SK-N-SH (cell line): ENCODE measurements around the gene CD160. TPM values are rescaled to one million over a fixed set of nuclear protein-coding genes. Genes with fewer than 3 reads are reported as not detected.
"Not testable (repeated sequence)": the region's sequence is repeated elsewhere in the genome, so short reads cannot be mapped to it uniquely, and the experiment has no call there.

Source experiments
- CTCF ChIA-PET: fragments of 300-600, 350-600 bp; formaldehyde crosslinking; extraction: SDS; loops from one replicate; lab custom pipeline; 2021; lab: Yijun Ruan, JAX
- POLR2A ChIA-PET: fragments of 350-600 bp; sonication (Branson Sonifier 250); formaldehyde crosslinking; extraction: SDS; loops from one replicate; lab custom pipeline; 2020; ENCODE audit warnings: antibody characterized with exemption, inconsistent platforms; lab: Yijun Ruan, JAX
- DNase-seq: peaks from one replicate; pipeline ENCODE4 v3.0.0; 2012
- H2AFZ ChIP-seq: fragments of 200-600 bp; sonication (generic); 2 replicates; pipeline ENCODE4 v1.8.1; 2016; ENCODE audit warnings: antibody characterized with exemption, mild to moderate bottlenecking, low read depth
- H3F3A ChIP-seq: fragments of 200-600 bp; sonication (generic); replicated peaks from 2 replicates; pipeline ENCODE3; 2016; ENCODE audit warnings: antibody characterized with exemption, mild to moderate bottlenecking; ENCODE audit not compliant: insufficient read depth
- H3K27ac ChIP-seq, 2 experiments: fragments of 200-500 bp in 1 of 2; fragments of 200-600 bp in 1 of 2; sonication (Bioruptor generic) in 1 of 2; sonication (generic), shearing (Covaris generic) in 1 of 2; 2 replicates each; pipeline versions ENCODE4 v1.5.1 to v1.6.1; 2014 to 2016; ENCODE audit warnings: low read depth in 2 of 2, inconsistent platforms in 1 of 2, low read length in 1 of 2, mild to moderate bottlenecking in 1 of 2, mixed read lengths in 1 of 2
- H3K27me3 ChIP-seq: fragments of 200-600 bp; sonication (generic), shearing (Covaris generic); 2 replicates; pipeline ENCODE4 v1.6.1; 2016; ENCODE audit warnings: mixed run types; ENCODE audit not compliant: insufficient read depth
- H3K36me3 ChIP-seq, 2 experiments: fragments of 200-500 bp in 1 of 2; fragments of 200-600 bp in 1 of 2; sonication (Bioruptor generic) in 1 of 2; sonication (generic) in 1 of 2; replicated peaks in 1 of 2; 2 replicates each; pipeline versions ENCODE3 to v1.5.1; 2014 to 2016; ENCODE audit warnings: low read length in 1 of 2, mild to moderate bottlenecking in 1 of 2; ENCODE audit not compliant: insufficient read depth in 2 of 2, control insufficient read depth in 1 of 2
- H3K4me1 ChIP-seq, 2 experiments: fragments of 200-500 bp in 1 of 2; fragments of 200-600 bp in 1 of 2; sonication (Bioruptor generic) in 1 of 2; sonication (generic), shearing (Covaris generic) in 1 of 2; 2 replicates each; pipeline versions ENCODE4 v1.5.1 to v1.6.1; 2014 to 2016; ENCODE audit warnings: low read depth in 1 of 2, low read length in 1 of 2, mixed run types in 1 of 2; ENCODE audit not compliant: insufficient read depth in 2 of 2, control insufficient read depth in 1 of 2
- H3K4me2 ChIP-seq: fragments of 200-600 bp; sonication (generic), shearing (Covaris generic); 2 replicates; pipeline ENCODE4 v1.6.1; 2017; ENCODE audit warnings: mixed run types
- H3K4me3 ChIP-seq, 2 experiments: fragments of 200-500 bp in 1 of 2; fragments of 200-600 bp in 1 of 2; sonication (Bioruptor generic) in 1 of 2; sonication (generic), shearing (Covaris generic) in 1 of 2; 2 replicates each; pipeline versions ENCODE4 v1.5.1 to v1.8.1; 2014 to 2016; ENCODE audit warnings: low read depth in 2 of 2, inconsistent platforms in 1 of 2, low read length in 1 of 2, mild to moderate bottlenecking in 1 of 2, mixed read lengths in 1 of 2, moderate library complexity in 1 of 2
- H3K79me2 ChIP-seq: fragments of 200-600 bp; sonication (generic); 2 replicates; pipeline ENCODE4 v1.8.1; 2017; ENCODE audit warnings: mild to moderate bottlenecking; ENCODE audit not compliant: insufficient read depth
- H3K9ac ChIP-seq: fragments of 200-600 bp; sonication (generic); 2 replicates; pipeline ENCODE4 v1.6.1; 2017; ENCODE audit warnings: mixed run types
- H3K9me2 ChIP-seq: fragments of 200-600 bp; sonication (generic); 2 replicates; pipeline ENCODE4 v1.6.1; 2017; ENCODE audit warnings: mixed run types
- H3K9me3 ChIP-seq: fragments of 200-600 bp; sonication (generic); 2 replicates; pipeline ENCODE4 v1.6.1; 2017; ENCODE audit warnings: mixed run types, mild to moderate bottlenecking, moderate library complexity
- H4K20me1 ChIP-seq: fragments of 200-600 bp; sonication (generic); 2 replicates; pipeline ENCODE4 v1.6.1; 2017; ENCODE audit warnings: mild to moderate bottlenecking, mixed run types; ENCODE audit not compliant: insufficient read depth
- WGBS: methylation state at CpG from one replicate; pipeline ENCODE4 v1.1.6; 2017; ENCODE audit warnings: low lambda C conversion rate; 5-methylcytosine and 5-hydroxymethylcytosine counted together
- polyA plus RNA-seq, 3 experiments: library from polyadenylated mRNA; depleted of rRNA; stranded (reverse); fragments of >200 nt; gene quantifications; 2 replicates each; pipeline ENCODE4 v1.2.3, GENCODE V29; 2012

The CD160 gene
- polyA plus RNA-seq, 1 of the 3 experiments (the other 2 are of a cell fraction), result not detected

DNA sequence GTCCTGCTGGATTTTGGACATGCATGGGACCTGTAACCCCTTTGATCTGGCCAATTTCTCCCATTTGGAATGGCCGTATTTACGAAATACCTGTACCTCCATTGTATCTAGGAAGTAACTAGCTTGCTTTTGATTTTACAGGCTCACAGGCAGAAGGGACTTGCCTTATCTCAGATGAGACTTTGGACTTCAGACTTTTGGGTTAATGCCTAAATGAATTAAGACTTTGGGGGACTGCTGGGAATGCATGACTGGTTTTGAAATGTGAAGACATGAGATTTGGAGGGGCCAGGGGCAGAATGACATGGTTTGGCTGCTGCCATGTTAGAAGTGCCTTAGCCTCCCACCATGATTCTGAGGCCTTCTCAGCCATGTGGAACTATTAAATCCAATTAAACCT lies 42.7 kb downstream of the CD160 start:
- H3K9me3 ChIP-seq, H3K27ac ChIP-seq, H3K79me2 ChIP-seq, POLR2A ChIA-PET, H3K9ac ChIP-seq, H3K4me2 ChIP-seq, CTCF ChIA-PET, H3K4me3 ChIP-seq, DNase-seq, H4K20me1 ChIP-seq, H3F3A ChIP-seq, H3K27me3 ChIP-seq, H3K4me1 ChIP-seq, H2AFZ ChIP-seq, H3K9me2 ChIP-seq: not testable (repeated sequence)
- 93% methylated on average over 2 of the region's 2 CpGs for WGBS
- H3K36me3 ChIP-seq, result peaks cover 31 to 48% of the 10 kb centered on the region in 2 experiments

DNA sequence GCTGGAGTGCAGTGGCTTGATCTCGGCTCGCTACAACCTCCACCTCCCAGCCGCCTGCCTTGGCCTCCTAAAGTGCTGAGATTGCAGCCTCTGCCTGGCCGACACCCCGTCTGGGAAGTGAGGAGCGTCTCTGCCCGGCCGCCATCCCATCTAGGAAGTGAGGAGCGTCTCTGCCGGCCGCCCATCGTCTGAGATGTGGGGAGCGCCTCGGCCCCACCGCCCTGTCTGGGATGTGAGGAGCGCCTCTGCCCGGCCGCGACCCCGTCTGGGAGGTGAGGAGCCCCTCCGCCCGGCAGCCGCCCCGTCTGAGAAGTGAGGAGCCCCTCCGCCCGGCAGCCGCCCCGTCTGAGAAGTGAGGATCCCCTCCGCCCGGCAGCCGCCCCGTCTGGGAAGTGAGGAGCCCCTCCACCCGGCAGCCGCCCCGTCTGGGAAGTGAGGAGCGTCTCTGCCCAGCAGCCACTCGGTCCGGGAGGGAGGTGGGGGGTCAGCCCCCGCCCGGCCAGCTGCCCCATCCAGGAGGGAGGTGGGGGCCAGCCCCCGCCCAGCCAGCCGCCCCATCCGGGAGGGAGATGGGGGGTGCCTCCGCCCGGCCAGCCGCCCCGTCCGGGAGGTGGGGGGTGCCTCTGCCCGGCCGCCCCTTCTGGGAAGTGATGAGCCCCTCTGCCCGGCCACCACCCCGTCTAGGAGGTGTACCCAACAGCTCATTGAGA lies 45.1 kb downstream of the CD160 start:
- H3K27me3 ChIP-seq, POLR2A ChIA-PET, DNase-seq, H3F3A ChIP-seq, H3K4me1 ChIP-seq, CTCF ChIA-PET, H2AFZ ChIP-seq, H3K27ac ChIP-seq, H3K79me2 ChIP-seq, H3K9me3 ChIP-seq, H4K20me1 ChIP-seq, H3K4me3 ChIP-seq, H3K9me2 ChIP-seq, H3K4me2 ChIP-seq, H3K9ac ChIP-seq: not testable (repeated sequence)
- WGBS, result 98% methylated on average over 5 of the region's 52 CpGs
- peaks cover 18 to 40% of the 10 kb centered on the region in 2 experiments for H3K36me3 ChIP-seq

DNA sequence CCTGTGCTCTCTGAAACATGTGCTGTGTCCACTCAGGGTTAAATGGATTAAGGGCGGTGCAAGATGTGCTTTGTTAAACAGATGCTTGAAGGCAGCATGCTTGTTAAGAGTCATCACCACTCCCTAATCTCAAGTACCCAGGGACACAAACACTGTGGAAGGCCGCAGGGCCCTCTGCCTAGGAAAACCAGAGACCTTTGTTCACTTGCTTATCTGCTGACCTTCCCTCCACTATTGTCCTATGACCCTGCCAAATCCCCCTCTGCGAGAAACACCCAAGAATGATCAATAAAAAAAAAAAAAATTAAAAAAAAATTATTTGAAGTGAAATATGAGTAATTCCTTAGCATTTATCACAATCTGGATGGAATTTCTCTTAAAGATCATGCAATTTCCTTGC lies 45.8 kb downstream of the CD160 start:
- H3K4me3 ChIP-seq, POLR2A ChIA-PET, H3K27ac ChIP-seq, H3K27me3 ChIP-seq, H3K79me2 ChIP-seq, H3K4me1 ChIP-seq, H3K4me2 ChIP-seq, H4K20me1 ChIP-seq, H3F3A ChIP-seq, H3K9me3 ChIP-seq, H3K9me2 ChIP-seq, CTCF ChIA-PET, DNase-seq, H3K9ac ChIP-seq, H2AFZ ChIP-seq: not testable (repeated sequence)
- 61% methylated on average over 2 of the region's 3 CpGs for WGBS
- H3K36me3 ChIP-seq, result peaks cover 22 to 47% of the 10 kb centered on the region in 2 experiments

DNA sequence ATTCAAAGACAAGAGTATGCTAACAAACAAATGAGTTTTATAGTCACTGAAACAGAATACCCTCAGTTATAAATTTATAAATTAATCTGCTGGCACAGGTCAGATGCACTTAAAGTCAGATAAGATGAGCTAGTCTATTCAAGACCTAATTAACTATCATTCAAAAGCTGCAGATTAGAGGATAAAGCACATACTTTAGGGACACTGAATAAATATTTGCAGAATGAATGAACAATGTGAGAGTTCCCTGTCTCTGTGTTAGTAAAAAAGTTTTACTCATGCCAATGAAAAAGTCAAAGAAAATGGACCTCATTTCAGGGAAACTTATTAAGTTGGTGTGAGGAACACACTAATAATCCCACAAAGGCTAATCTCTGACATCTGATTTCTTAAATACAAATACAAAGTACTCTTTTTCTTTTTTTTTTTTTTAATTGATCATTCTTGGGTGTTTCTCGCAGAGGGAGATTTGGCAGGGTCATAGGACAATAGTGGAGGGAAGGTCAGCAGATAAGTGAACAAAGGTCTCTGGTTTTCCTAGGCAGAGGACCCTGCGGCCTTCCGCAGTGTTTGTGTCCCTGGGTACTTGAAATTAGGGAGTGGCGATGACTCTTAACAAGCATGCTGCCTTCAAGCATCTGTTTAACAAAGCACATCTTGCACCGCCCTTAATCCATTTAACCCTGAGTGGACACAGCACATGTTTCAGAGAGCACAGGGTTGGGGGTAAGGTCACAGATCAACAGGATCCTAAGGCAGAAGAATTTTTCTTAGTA lies 46.5 kb downstream of the CD160 start:
- H3K9ac ChIP-seq, CTCF ChIA-PET, H3F3A ChIP-seq, H3K4me3 ChIP-seq, H3K9me3 ChIP-seq, POLR2A ChIA-PET, H2AFZ ChIP-seq, H4K20me1 ChIP-seq, H3K4me2 ChIP-seq, H3K79me2 ChIP-seq, H3K9me2 ChIP-seq, DNase-seq, H3K4me1 ChIP-seq, H3K27me3 ChIP-seq: not testable (repeated sequence)
- Histone ChIP-seq H3K27ac (peak overlapping the region in 1 of 2 experiments; percentile 10; a peak in 1 of 4 replicates), H3K36me3 (peaks cover 28 to 49% of the 10 kb centered on the region in 2 experiments)
- 86% methylated on average over 5 of the region's 5 CpGs for WGBS

DNA sequence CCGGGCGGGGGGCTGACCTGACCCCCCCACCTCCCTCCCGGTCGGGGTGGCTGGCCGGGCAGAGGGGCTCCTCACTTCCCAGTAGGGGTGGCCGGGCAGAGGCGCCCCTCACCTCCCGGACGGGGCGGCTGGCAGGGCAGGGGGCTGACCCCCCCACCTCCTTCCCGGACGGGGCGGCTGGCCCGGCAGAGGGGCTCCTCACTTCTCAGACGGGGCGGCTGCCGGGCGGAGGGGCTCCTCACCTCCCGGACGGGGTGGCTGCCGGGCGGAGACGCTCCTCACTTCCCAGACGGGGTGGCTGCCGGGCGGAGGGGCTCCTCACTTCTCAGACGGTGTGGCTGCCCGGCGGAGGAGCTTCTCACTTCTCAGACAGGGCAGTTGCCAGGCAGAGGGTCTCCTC lies 47.6 kb downstream of the CD160 start:
- H3K4me1 ChIP-seq, H3K27me3 ChIP-seq, DNase-seq, H3K9me3 ChIP-seq, H3K4me3 ChIP-seq, H4K20me1 ChIP-seq, CTCF ChIA-PET, H3K79me2 ChIP-seq, POLR2A ChIA-PET, H3K9me2 ChIP-seq, H3K4me2 ChIP-seq, H2AFZ ChIP-seq, H3K9ac ChIP-seq, H3K27ac ChIP-seq: not testable (repeated sequence)
- WGBS, result no CpG with 5 or more reads among the region's 29 CpGs
- Histone ChIP-seq H3K36me3 (peaks cover 35 to 46% of the 10 kb centered on the region in 2 experiments), H3F3A (peaks cover 10% of the 10 kb centered on the region)

DNA sequence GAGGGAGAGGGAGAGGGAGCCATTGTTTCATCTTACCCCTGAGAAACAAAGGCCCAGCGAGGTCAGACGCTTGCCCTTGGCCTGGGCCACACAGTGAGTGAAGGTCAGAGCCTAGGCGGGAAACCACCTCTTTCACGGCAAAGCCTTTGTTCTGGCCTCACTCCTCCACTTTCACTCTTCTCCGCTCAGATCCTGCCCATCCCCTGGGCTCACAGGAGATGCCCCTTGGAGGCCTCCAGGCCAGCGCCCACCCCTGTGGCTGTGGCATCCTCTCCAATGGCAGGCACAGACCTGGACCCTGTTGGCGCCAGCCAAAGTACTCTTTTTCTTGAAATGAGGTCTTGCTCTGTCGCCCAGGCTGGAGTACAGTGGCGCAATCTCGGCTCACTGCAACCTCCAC lies 48.7 kb downstream of the CD160 start:
- H3F3A ChIP-seq, result peaks cover 14% of the 10 kb centered on the region
- H3K36me3 ChIP-seq, result peaks cover 42 to 48% of the 10 kb centered on the region in 2 experiments
- H3K27me3 ChIP-seq, H3K4me2 ChIP-seq, H3K79me2 ChIP-seq, H4K20me1 ChIP-seq, H3K9me3 ChIP-seq, CTCF ChIA-PET, DNase-seq, POLR2A ChIA-PET, H3K4me1 ChIP-seq, H3K9ac ChIP-seq, H3K4me3 ChIP-seq, H3K9me2 ChIP-seq, H3K27ac ChIP-seq, H2AFZ ChIP-seq: not testable (repeated sequence)
- 98% methylated on average over 8 of the region's 10 CpGs for WGBS
